H9 (cell line): Measurements from ENCODE around the gene ACSM2B. TPM values are rescaled to one million over a fixed set of nuclear protein-coding genes. Genes with fewer than 3 reads are reported as not detected.
"Not testable (repeated sequence)": the region's sequence is repeated elsewhere in the genome, so short reads cannot be mapped to it uniquely, and the experiment has no call there.

Experiments
- DNase-seq: peaks from one replicate; pipeline ENCODE4 v3.0.0-alpha.2; 2017
- H2AFZ ChIP-seq: one replicate; pipeline ENCODE4 v1.6.1; 2013; ENCODE audit warnings: mild to moderate bottlenecking, low read length, control low read depth, moderate library complexity
- H2AK5ac ChIP-seq: 2 replicates; pipeline ENCODE4 v1.6.1; 2013; ENCODE audit warnings: low read length, control low read depth, mixed read lengths; ENCODE audit not compliant: insufficient read length
- H2BK120ac ChIP-seq: one replicate; pipeline ENCODE4 v1.6.1; 2013; ENCODE audit warnings: low read depth, mild to moderate bottlenecking, low read length, control low read depth, inconsistent platforms; ENCODE audit not compliant: poor library complexity, severe bottlenecking
- H2BK12ac ChIP-seq: 2 replicates; pipeline ENCODE4 v1.6.1; 2013; ENCODE audit warnings: low read length, control low read depth, mixed read lengths, low read depth; ENCODE audit not compliant: insufficient read length
- H2BK15ac ChIP-seq: 2 replicates; pipeline ENCODE4 v1.6.1; 2013; ENCODE audit warnings: low read depth, low read length, control low read depth
- H2BK20ac ChIP-seq: one replicate; pipeline ENCODE4 v1.6.1; 2013; ENCODE audit warnings: low read depth, mild to moderate bottlenecking, low read length, control low read depth, inconsistent platforms; ENCODE audit not compliant: poor library complexity, severe bottlenecking
- H2BK5ac ChIP-seq: 2 replicates; pipeline ENCODE4 v1.6.1; 2013; ENCODE audit warnings: low read length, control low read depth, mixed read lengths; ENCODE audit not compliant: insufficient read length
- H3K14ac ChIP-seq: 2 replicates; pipeline ENCODE4 v1.6.1; 2013; ENCODE audit warnings: low read length, control low read depth; ENCODE audit not compliant: insufficient read depth
- H3K18ac ChIP-seq: 2 replicates; pipeline ENCODE4 v1.6.1; 2013; ENCODE audit warnings: low read depth, mild to moderate bottlenecking, mixed read lengths, low read length, control low read depth; ENCODE audit not compliant: insufficient read length
- H3K23ac ChIP-seq: 2 replicates; pipeline ENCODE4 v1.6.1; 2013; ENCODE audit warnings: low read length, control low read depth, mixed read lengths, low read depth; ENCODE audit not compliant: insufficient read length
- H3K23me2 ChIP-seq: 2 replicates; pipeline ENCODE4 v1.6.1; 2013; ENCODE audit warnings: low read depth, mild to moderate bottlenecking, mixed read lengths, low read length, control low read depth; ENCODE audit not compliant: insufficient read length, poor library complexity, severe bottlenecking
- H3K27ac ChIP-seq: 2 replicates; pipeline ENCODE4 v1.5.1; 2013; ENCODE audit warnings: low read length, control low read depth, mixed read lengths, low read depth; ENCODE audit not compliant: insufficient read length
- H3K27me3 ChIP-seq: 2 replicates; pipeline ENCODE4 v1.6.1; 2013; ENCODE audit warnings: low read length, control low read depth, inconsistent platforms; ENCODE audit not compliant: insufficient read depth
- H3K4ac ChIP-seq: 2 replicates; pipeline ENCODE4 v1.6.1; 2013; ENCODE audit warnings: low read depth, mild to moderate bottlenecking, control low read depth, inconsistent platforms, low read length, moderate library complexity
- H3K4me1 ChIP-seq: 2 replicates; pipeline ENCODE4 v1.6.1; 2013; ENCODE audit warnings: low read length, control low read depth, inconsistent platforms; ENCODE audit not compliant: insufficient read depth
- H3K4me2 ChIP-seq: 2 replicates; pipeline ENCODE4 v1.6.1; 2013; ENCODE audit warnings: low read length, control low read depth, mixed read lengths; ENCODE audit not compliant: insufficient read length, insufficient read depth
- H3K56ac ChIP-seq: 2 replicates; pipeline ENCODE4 v1.6.1; 2013; ENCODE audit warnings: low read depth, mild to moderate bottlenecking, mixed read lengths, low read length, control low read depth; ENCODE audit not compliant: insufficient read length
- H3K79me1 ChIP-seq: 2 replicates; pipeline ENCODE4 v1.6.1; 2013; ENCODE audit warnings: low read depth, mild to moderate bottlenecking, moderate library complexity, low read length, control low read depth, inconsistent platforms; ENCODE audit not compliant: insufficient read depth, poor library complexity, severe bottlenecking
- H3K79me2 ChIP-seq: 2 replicates; pipeline ENCODE4 v1.6.1; 2013; ENCODE audit warnings: low read length, control low read depth, inconsistent platforms; ENCODE audit not compliant: insufficient read depth
- H3K9ac ChIP-seq: 2 replicates; pipeline ENCODE4 v1.6.1; 2013; ENCODE audit warnings: low read length, control low read depth, mixed read lengths; ENCODE audit not compliant: insufficient read length; ENCODE audit errors: extremely low read depth
- H3K9me3 ChIP-seq: one replicate; pipeline ENCODE4 v1.6.1; 2013; ENCODE audit warnings: low read depth, low read length, inconsistent platforms; ENCODE audit not compliant: control insufficient read depth
- H3T11ph ChIP-seq: one replicate; pipeline ENCODE4 v1.6.1; 2013; ENCODE audit warnings: mild to moderate bottlenecking, low read length, control low read depth, inconsistent platforms
- H4K20me1 ChIP-seq: one replicate; pipeline ENCODE4 v1.6.1; 2013; ENCODE audit not compliant: control insufficient read depth, insufficient read length, insufficient read depth
- H4K5ac ChIP-seq: 2 replicates; pipeline ENCODE4 v1.6.1; 2013; ENCODE audit warnings: low read depth, mild to moderate bottlenecking, mixed read lengths, low read length, control low read depth; ENCODE audit not compliant: insufficient read length
- H4K8ac ChIP-seq: replicated peaks from 2 replicates; pipeline ENCODE4 v1.6.1; 2013; ENCODE audit warnings: low read length, control low read depth, mixed read lengths, low read depth; ENCODE audit not compliant: insufficient read length
- H4K91ac ChIP-seq: 2 replicates; pipeline ENCODE4 v1.6.1; 2013; ENCODE audit warnings: low read depth, mild to moderate bottlenecking, moderate library complexity, mixed read lengths, low read length, control low read depth; ENCODE audit not compliant: insufficient read length
- H3K27ac Mint-ChIP-seq, 3 experiments: 2 replicates in 2 of 3; 3 replicates in 1 of 3; pipeline ENCODE4 v1.8.0; 2020 to 2021; ENCODE audit warnings: mixed read lengths in 3 of 3, mild to moderate bottlenecking in 1 of 3, moderate library complexity in 1 of 3
- H3K27me3 Mint-ChIP-seq: 2 replicates; pipeline ENCODE4 v1.8.0; 2021; ENCODE audit warnings: low read depth, mild to moderate bottlenecking, moderate library complexity, mixed read lengths
- H3K36me3 Mint-ChIP-seq, 3 experiments: 2 replicates in 2 of 3; 3 replicates in 1 of 3; pipeline ENCODE4 v1.8.0; 2020 to 2021; ENCODE audit warnings: low read depth in 3 of 3, mixed read lengths in 3 of 3; ENCODE audit not compliant: insufficient read depth in 1 of 3
- H3K4me1 Mint-ChIP-seq, 2 experiments: 2 replicates each; pipeline ENCODE4 v1.8.0; 2020; ENCODE audit warnings: mixed read lengths in 2 of 2
- H3K4me3 Mint-ChIP-seq, 2 experiments: 2 replicates in 1 of 2; 3 replicates in 1 of 2; pipeline ENCODE4 v1.8.0; 2020 to 2021; ENCODE audit warnings: mild to moderate bottlenecking in 2 of 2, mixed read lengths in 2 of 2, moderate library complexity in 1 of 2
- H3K9me3 Mint-ChIP-seq, 2 experiments: 2 replicates in 1 of 2; 3 replicates in 1 of 2; pipeline ENCODE4 v1.8.0; 2020; ENCODE audit warnings: mild to moderate bottlenecking in 2 of 2, mixed read lengths in 2 of 2, moderate library complexity in 1 of 2
- CTCF ChIP-seq: fragments of 200-600 bp; sonication (generic); conservative IDR thresholded peaks from 3 replicates; pipeline ENCODE4 v1.8.0; 2021; ENCODE audit warnings: antibody characterized with exemption, mild to moderate bottlenecking
- WGBS: extraction: QIAGEN DNeasy Blood & Tissue Kit; methylation state at CpG from one replicate; pipeline ENCODE4 v1.1.7; 2013; ENCODE audit warnings: missing lambda C conversion rate, low lambda C conversion rate, mixed read lengths; ENCODE audit not compliant: insufficient read length; ENCODE audit errors: extremely low coverage; 5-methylcytosine and 5-hydroxymethylcytosine counted together
- total RNA-seq: library from RNA; stranded (reverse); gene quantifications from 2 replicates; pipeline ENCODE4 v1.2.1, GENCODE V29; 2021

The ACSM2B gene
- total RNA-seq, 1 experiment from 2014 or later, result not detected

GRCh38 chr16:20538181-20538580 is 38.0 kb downstream of the ACSM2B start:
- WGBS, result no CpG with 5 or more reads among the region's 1 CpG
- no peak overlapping the region for H2BK20ac ChIP-seq
- no peak overlapping the region for H4K91ac ChIP-seq
- H3K9me3 Mint-ChIP-seq, result peaks cover 0 to 24% of the 10 kb centered on the region in 2 experiments; a peak in 2 of 5 replicates
- H3K9ac ChIP-seq, result no peak overlapping the region
- no peak overlapping the region for H3K27ac ChIP-seq
- H2BK15ac ChIP-seq, result no peak overlapping the region
- H3K27me3 ChIP-seq, result no peaks in the 10 kb centered on the region
- H3K4ac ChIP-seq, result no peak overlapping the region
- H3T11ph ChIP-seq, result no peak overlapping the region
- peaks cover 0 to 2% (median 0%) of the 10 kb centered on the region in 3 experiments; a peak in 2 of 7 replicates for H3K36me3 Mint-ChIP-seq
- no peak overlapping the region for H3K4me3 Mint-ChIP-seq
- no peak overlapping the region for H3K18ac ChIP-seq
- peaks cover 2% of the 10 kb centered on the region for H3K27me3 Mint-ChIP-seq
- H4K20me1 ChIP-seq, result no peaks in the 10 kb centered on the region
- no peaks in the 10 kb centered on the region for H3K4me1 ChIP-seq
- H3K23me2 ChIP-seq, result no peaks in the 10 kb centered on the region
- H3K79me1 ChIP-seq, result no peaks in the 10 kb centered on the region
- H3K23ac ChIP-seq, result no peak overlapping the region
- H3K27ac Mint-ChIP-seq, result no peak overlapping the region
- no peak overlapping the region for H2BK5ac ChIP-seq
- H4K5ac ChIP-seq, result no peak overlapping the region
- H2AK5ac ChIP-seq, result no peak overlapping the region
- no peak overlapping the region for H2BK120ac ChIP-seq
- H3K56ac ChIP-seq, result no peak overlapping the region
- H3K4me2 ChIP-seq, result no peak overlapping the region
- H3K14ac ChIP-seq, result no peak overlapping the region
- H3K79me2 ChIP-seq, result no peaks in the 10 kb centered on the region
- TF ChIP-seq CTCF, result no peak
- H2BK12ac ChIP-seq, result no peak overlapping the region
- H3K4me1 Mint-ChIP-seq, result no peaks in the 10 kb centered on the region
- no peak for DNase-seq
- H3K9me3 ChIP-seq, result no peaks in the 10 kb centered on the region
- no peak overlapping the region for H4K8ac ChIP-seq
- no peak overlapping the region for H2AFZ ChIP-seq

DNA sequence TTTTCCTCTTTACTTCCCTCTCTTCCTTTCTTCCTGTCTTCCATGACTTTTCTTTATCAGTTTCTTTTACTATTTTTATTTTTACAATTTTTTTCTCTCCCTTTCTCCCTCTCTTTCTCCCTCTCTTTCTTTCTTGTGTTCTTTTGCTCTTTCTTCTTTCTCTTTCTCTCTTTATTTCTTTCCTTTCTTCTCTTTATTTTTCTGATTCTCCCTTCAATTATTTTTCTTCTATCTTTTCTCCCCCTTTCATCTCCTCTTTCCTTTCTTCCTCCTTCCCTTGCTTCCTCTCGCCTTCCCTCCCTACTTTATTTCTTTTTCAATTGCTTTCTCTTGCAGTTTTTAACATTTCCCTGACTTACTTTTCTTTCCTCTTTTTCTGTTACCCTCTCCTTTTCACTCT is 39.5 kb downstream of the ACSM2B start:
- not testable (repeated sequence) for H3K27ac Mint-ChIP-seq, H3K79me1 ChIP-seq, H3K14ac ChIP-seq, H3K27me3 Mint-ChIP-seq, H3K9ac ChIP-seq, H3K4me2 ChIP-seq, H3K18ac ChIP-seq, DNase-seq, H4K8ac ChIP-seq, H3K9me3 ChIP-seq, H2BK15ac ChIP-seq, H3K4ac ChIP-seq, H2BK5ac ChIP-seq, H3T11ph ChIP-seq, H3K4me1 Mint-ChIP-seq, H4K91ac ChIP-seq, H3K56ac ChIP-seq, H3K4me1 ChIP-seq, H3K27me3 ChIP-seq, H2AFZ ChIP-seq, H4K5ac ChIP-seq, H2BK120ac ChIP-seq, H3K27ac ChIP-seq, H2AK5ac ChIP-seq, H2BK20ac ChIP-seq, H2BK12ac ChIP-seq, H3K23me2 ChIP-seq, H3K36me3 Mint-ChIP-seq, H3K23ac ChIP-seq, H4K20me1 ChIP-seq, H3K79me2 ChIP-seq, H3K4me3 Mint-ChIP-seq
- H3K9me3 Mint-ChIP-seq, result peaks cover 0 to 20% of the 10 kb centered on the region in 2 experiments; a peak in 2 of 5 replicates
- WGBS, result 100% methylated on average over 1 of the region's 1 CpG
